LNCaP clone FGC (cell line): ENCODE results near the gene PFKFB2.

Experiments
- DNase-seq: peaks from one replicate; pipeline ENCODE4 v3.0.0-alpha.2; 2011; ENCODE audit warnings: low read depth
- H3K4me3 ChIP-seq: 2 replicates; pipeline ENCODE4 v1.5.1; 2011; ENCODE audit warnings: mild to moderate bottlenecking, low read depth, low read length, control low read depth
- TF ChIP-seq, protein P1 (sequence below): IDR thresholded peaks from 2 replicates; pipeline ENCODE4 v1.5.1; 2012; ENCODE audit warnings: mild to moderate bottlenecking; ENCODE audit not compliant: control insufficient read depth, insufficient read depth; ENCODE audit errors: extremely low read depth

Gene PFKFB2

DNA sequence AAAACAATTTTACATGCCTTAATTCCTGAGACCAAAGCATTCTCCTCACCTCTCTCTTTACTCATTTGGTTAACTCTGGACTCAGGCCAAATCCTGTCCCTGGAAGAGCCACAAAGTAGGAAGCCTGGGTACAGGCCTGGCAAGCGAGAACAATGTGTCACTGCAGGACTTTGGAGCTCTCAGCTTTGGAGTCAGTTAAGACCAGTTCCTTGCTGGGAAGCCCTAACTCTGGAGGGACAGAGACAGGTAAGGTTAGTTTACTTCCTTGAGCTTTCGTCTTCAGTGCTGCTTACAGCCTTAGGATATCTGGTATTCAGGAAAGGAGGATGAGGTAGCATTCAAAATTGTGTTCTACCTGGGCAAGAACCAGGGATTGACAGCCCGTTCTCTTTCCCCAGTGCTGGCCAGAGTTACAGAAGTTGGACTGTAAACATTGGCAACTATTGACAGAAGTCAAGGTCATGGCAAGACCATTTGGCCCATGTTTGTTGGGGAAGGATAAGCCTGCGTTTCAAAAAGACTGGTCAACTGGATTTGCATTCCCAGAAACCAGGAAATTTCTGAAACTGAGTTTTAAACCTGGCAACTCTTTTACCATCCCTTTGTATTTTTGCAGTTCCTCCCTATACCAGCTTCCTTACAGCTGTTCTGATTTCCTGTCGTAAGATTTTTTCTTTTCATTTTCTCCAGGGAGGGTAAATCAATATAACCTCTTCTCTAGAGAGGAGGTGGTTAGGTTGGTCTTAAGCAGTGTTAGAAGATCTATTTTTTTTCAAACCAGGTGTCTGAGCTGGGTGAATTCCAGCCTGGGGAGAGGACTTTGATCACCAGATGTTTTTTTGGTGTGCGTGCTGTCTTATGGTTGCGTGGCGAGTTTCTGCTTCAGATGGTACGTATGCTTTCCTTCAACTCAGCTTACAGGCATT is 35.9 kb downstream of the PFKFB2 start, which contains the start of gene C4BPB:
Gene C4BPB (plus strand): TSS at position 160 of the 926 bp plus-strand sequence. CDS start 672 bp downstream, at position 832.
- H3K4me3 ChIP-seq, result no peak within 1 kb of the TSS
- peak; percentile 7 for DNase-seq
- TF ChIP-seq, protein P1, sequence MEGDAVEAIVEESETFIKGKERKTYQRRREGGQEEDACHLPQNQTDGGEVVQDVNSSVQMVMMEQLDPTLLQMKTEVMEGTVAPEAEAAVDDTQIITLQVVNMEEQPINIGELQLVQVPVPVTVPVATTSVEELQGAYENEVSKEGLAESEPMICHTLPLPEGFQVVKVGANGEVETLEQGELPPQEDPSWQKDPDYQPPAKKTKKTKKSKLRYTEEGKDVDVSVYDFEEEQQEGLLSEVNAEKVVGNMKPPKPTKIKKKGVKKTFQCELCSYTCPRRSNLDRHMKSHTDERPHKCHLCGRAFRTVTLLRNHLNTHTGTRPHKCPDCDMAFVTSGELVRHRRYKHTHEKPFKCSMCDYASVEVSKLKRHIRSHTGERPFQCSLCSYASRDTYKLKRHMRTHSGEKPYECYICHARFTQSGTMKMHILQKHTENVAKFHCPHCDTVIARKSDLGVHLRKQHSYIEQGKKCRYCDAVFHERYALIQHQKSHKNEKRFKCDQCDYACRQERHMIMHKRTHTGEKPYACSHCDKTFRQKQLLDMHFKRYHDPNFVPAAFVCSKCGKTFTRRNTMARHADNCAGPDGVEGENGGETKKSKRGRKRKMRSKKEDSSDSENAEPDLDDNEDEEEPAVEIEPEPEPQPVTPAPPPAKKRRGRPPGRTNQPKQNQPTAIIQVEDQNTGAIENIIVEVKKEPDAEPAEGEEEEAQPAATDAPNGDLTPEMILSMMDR, result no peak

DNA sequence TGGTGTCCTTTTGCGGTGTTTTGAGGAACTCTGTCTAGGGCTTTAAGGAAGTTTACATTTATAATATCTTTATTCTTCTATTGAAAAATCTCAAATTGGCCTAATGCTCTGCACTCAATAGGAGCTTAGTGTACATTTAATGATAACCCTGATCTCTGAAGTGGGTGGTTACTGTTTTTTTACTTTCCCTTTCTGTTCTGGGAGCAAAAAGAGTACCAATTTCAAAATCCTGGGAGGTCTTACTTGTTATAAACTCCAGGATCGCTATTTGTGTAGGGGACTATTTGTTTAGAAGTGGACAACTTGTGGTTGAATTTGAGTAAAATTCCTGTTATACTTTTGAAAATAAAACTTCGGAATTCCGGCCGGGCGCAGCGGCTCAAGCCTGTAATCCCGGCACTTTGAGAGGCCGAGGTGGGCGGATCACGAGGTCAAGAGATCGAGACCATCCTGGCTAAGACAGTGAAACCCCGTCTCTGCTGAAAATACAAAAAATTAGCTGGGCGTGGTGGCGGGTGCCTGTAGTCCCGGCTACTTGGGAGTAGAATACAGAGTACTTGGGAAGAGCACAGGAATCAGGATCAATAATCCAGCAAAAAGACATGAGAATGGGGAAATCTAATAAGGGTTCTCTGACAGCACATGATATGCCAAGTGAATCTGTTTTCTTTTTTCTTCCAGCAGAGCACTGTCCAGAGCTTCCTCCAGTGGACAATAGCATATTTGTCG is 36.7 kb downstream of the PFKFB2 start:
- no peak overlapping the region for H3K4me3 ChIP-seq
- TF ChIP-seq, protein P1, result no peak
- DNase-seq, result no peak

DNA sequence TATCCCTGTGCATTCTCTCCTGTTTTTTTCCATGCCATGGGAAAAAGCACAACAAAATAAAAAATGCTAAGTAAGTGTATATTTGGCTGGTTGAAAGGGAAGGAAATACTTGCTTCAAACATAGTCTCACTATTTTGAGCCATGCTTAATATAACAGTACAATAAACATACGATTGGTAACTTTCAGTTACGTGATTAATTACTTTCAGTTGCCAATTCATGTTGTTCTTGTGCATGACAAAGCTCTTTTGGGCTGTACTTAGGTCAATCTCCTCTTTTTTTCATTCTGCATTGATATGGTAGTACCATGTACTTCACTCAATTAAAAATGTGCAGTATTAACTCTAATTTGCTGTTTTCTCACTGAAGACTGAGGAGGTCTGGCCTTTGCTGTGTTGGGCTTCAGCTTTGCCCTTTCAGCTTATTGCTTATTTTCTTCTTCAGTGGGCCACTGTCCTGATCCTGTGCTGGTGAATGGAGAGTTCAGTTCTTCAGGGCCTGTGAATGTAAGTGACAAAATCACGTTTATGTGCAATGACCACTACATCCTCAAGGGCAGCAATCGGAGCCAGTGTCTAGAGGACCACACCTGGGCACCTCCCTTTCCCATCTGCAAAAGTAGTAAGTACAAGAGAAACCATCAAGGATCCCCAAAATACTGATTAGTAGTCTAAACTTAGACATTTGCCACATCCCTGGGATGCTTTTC is 38.3 kb downstream of the PFKFB2 start:
- no peak overlapping the region for H3K4me3 ChIP-seq
- DNase-seq, result no peak
- TF ChIP-seq, protein P1, result no peak

DNA sequence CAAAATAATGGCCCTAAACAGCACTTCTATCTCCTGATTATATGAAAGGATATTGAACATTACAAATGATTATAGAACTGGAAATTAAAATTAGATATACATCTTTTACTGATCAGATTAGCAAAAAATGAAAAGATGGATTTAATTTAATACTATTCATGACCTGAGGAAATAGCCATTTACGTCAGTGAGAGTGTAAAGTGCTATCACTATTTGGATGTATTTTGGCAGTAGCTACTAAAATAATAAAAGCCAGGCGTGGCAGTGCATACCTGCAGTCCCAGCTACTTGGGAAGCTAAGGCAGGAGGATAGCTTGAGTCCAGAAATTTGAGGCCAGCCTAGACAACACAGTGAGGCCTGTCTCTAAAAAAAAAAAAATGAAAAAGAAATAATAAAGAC is 40.9 kb downstream of the PFKFB2 start:
- TF ChIP-seq, protein P1, result no peak
- H3K4me3 ChIP-seq, result no peak overlapping the region
- DNase-seq, result no peak

DNA sequence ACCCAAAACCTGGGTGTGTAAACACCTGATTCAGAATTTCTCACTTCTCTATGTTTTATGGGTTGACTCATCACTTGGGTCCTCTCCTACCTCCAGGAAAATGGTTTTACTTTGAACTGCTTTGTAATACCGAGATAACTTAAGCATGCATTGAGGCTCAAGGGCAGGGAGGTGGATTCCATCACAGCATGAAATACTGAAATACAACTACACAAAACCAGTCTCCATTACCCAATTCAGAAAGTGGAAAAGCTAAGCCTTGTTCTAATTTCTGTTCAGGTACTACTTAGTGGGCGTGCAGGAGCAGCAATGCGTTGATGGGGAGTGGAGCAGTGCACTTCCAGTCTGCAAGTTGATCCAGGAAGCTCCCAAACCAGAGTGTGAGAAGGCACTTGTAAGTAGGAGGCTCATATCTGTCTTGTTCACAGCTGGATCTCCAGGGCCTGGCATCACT is 44.8 kb downstream of the PFKFB2 start:
- TF ChIP-seq, protein P1, result no peak
- no peak overlapping the region for H3K4me3 ChIP-seq
- no peak for DNase-seq

DNA sequence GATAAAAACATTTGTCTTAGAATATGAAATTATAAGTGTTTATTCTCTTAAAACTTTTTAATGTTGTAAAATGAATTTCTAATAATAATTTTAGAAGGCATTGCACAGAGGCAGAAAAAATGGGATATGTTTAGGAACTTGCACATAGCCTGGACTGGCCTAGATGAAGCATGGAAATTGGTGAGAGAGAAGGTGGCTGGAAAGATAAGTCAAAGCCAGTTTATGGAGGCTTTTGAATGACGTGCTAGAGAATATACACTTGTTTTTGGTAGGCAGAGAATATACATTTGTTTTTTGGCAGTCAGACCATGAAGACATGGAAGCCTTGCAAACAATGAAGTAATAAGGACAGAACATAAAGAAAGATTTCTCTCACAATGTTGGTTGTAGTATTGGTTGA is 48.6 kb downstream of the PFKFB2 start:
- no peak overlapping the region for H3K4me3 ChIP-seq
- DNase-seq, result no peak
- TF ChIP-seq, protein P1, result no peak
